Osteoblast (primary cell): Measurements from ENCODE around the gene DKC1. TPM values are rescaled to one million over a fixed set of nuclear protein-coding genes. Genes with fewer than 3 reads are reported as not detected.

Experiments
- DNase-seq: peaks from one replicate; pipeline ENCODE4 v3.0.0; 2011; ENCODE audit warnings: low spot score, mixed read lengths; ENCODE audit not compliant: insufficient read length; ENCODE audit errors: missing footprints
- H2AFZ ChIP-seq: 2 replicates; pipeline ENCODE4 v1.6.0; 2011; ENCODE audit warnings: mild to moderate bottlenecking, low read length
- H3K27ac ChIP-seq: 2 replicates; pipeline ENCODE4 v1.5.1; 2011; ENCODE audit warnings: mild to moderate bottlenecking, low read depth, low read length, moderate library complexity
- H3K27me3 ChIP-seq: 2 replicates; pipeline ENCODE4 v1.6.0; 2012; ENCODE audit warnings: mild to moderate bottlenecking, control low read depth, inconsistent platforms, low read length, moderate library complexity; ENCODE audit not compliant: insufficient read depth
- H3K36me3 ChIP-seq: 2 replicates; pipeline ENCODE4 v1.5.1; 2011; ENCODE audit warnings: mild to moderate bottlenecking, low read length, control low read depth, moderate library complexity; ENCODE audit not compliant: insufficient read depth
- H3K4me1 ChIP-seq: 2 replicates; pipeline ENCODE4 v1.5.1; 2011; ENCODE audit warnings: mild to moderate bottlenecking, low read length, control low read depth, moderate library complexity; ENCODE audit not compliant: insufficient read depth
- H3K4me2 ChIP-seq: 2 replicates; pipeline ENCODE4 v1.6.0; 2011; ENCODE audit warnings: mild to moderate bottlenecking, low read length; ENCODE audit not compliant: insufficient read depth
- H3K4me3 ChIP-seq: fragments of 200-600 bp; sonication (generic); 3 replicates; pipeline ENCODE4 v1.5.1; 2012; ENCODE audit warnings: mild to moderate bottlenecking, low read length, inconsistent platforms; ENCODE audit not compliant: insufficient read depth
- H3K79me2 ChIP-seq: 2 replicates; pipeline ENCODE4 v1.6.0; 2012; ENCODE audit warnings: mild to moderate bottlenecking, low read length, control low read depth, inconsistent platforms; ENCODE audit not compliant: insufficient read depth
- H3K9me3 ChIP-seq: 2 replicates; pipeline ENCODE4 v1.5.1; 2011; ENCODE audit warnings: low read depth, low read length, control low read depth
- H4K20me1 ChIP-seq: 2 replicates; pipeline ENCODE4 v1.6.0; 2012; ENCODE audit warnings: mild to moderate bottlenecking, low read length, control low read depth; ENCODE audit not compliant: insufficient read depth
- CTCF ChIP-seq: IDR thresholded peaks from 2 replicates; pipeline ENCODE4 v1.5.1; 2011; ENCODE audit warnings: mild to moderate bottlenecking, low read depth, low read length, moderate library complexity; ENCODE audit errors: extremely low read depth
- total RNA-seq: library from RNA; depleted of rRNA; stranded (reverse); fragments of >200 nt; gene quantifications from 2 replicates; pipeline ENCODE4 v1.2.3, GENCODE V29; 2012

DKC1 gene
- total RNA-seq, 1 donor, result 30.8 TPM

- no peaks in the 10 kb centered on the region for H3K27me3 ChIP-seq
- H3K27ac ChIP-seq, result no peak overlapping the region
- H2AFZ ChIP-seq, result no peak overlapping the region
- H3K4me1 ChIP-seq, result peaks cover 26% of the 10 kb centered on the region
- DNase-seq, result no peak
- TF ChIP-seq CTCF, result no peak
- no peaks in the 10 kb centered on the region for H4K20me1 ChIP-seq
- H3K9me3 ChIP-seq, result no peaks in the 10 kb centered on the region
- H3K4me3 ChIP-seq, result no peak overlapping the region
- H3K4me2 ChIP-seq, result no peak overlapping the region
- peaks cover 17% of the 10 kb centered on the region for H3K36me3 ChIP-seq
- no peaks in the 10 kb centered on the region for H3K79me2 ChIP-seq
These were observed 18.3 kb downstream of the DKC1 start for GRCh38 chrX:154780968-154781367.

GRCh38 chrX:154784149-154784995 is 21.7 kb downstream of the DKC1 start:
- TF ChIP-seq CTCF, result no peak

GRCh38 chrX:154785716-154786115 is 23.1 kb downstream of the DKC1 start:
- Histone ChIP-seq H3K9me3 (no peaks in the 10 kb centered on the region), H4K20me1 (no peaks in the 10 kb centered on the region), H2AFZ (no peak overlapping the region), H3K27ac (no peak overlapping the region), H3K27me3 (no peaks in the 10 kb centered on the region), H3K79me2 (no peaks in the 10 kb centered on the region), H3K4me3 (no peak overlapping the region), H3K4me2 (no peak overlapping the region), H3K4me1 (peaks cover 10% of the 10 kb centered on the region), H3K36me3 (no peaks in the 10 kb centered on the region)
- no peak for TF ChIP-seq CTCF
- no peak for DNase-seq

More at GRCh38 chrX:154784149-154784995, 21.7 kb downstream of the DKC1 start:
- no peaks in the 10 kb centered on the region for H3K9me3 ChIP-seq
- H3K36me3 ChIP-seq, result no peaks in the 10 kb centered on the region
- no peak for DNase-seq
- H3K4me2 ChIP-seq, result no peak overlapping the region
- H3K27me3 ChIP-seq, result no peaks in the 10 kb centered on the region
- no peaks in the 10 kb centered on the region for H3K79me2 ChIP-seq
- H4K20me1 ChIP-seq, result no peaks in the 10 kb centered on the region
- H3K4me1 ChIP-seq, result peaks cover 12% of the 10 kb centered on the region
- H3K27ac ChIP-seq, result no peak overlapping the region
- H2AFZ ChIP-seq, result no peak overlapping the region
- no peak overlapping the region for H3K4me3 ChIP-seq

- Histone ChIP-seq H3K4me3 (no peak overlapping the region), H3K36me3 (no peaks in the 10 kb centered on the region), H4K20me1 (no peaks in the 10 kb centered on the region), H3K79me2 (peaks cover 2% of the 10 kb centered on the region), H3K9me3 (no peaks in the 10 kb centered on the region), H3K27ac (no peak overlapping the region), H2AFZ (no peak overlapping the region), H3K4me1 (no peaks in the 10 kb centered on the region), H3K4me2 (no peak overlapping the region), H3K27me3 (no peaks in the 10 kb centered on the region)
- TF ChIP-seq CTCF, result no peak
- no peak for DNase-seq
These were observed 28.8 kb downstream of the DKC1 start for GRCh38 chrX:154791467-154791866.
